GM03348 (cell line): Measurements from ENCODE around the gene RNF217.
"Not testable (repeated sequence)": the region's sequence is repeated elsewhere in the genome, so short reads cannot be mapped to it uniquely, and the experiment has no call there.

Experiments
- DNase-seq: peaks from one replicate; pipeline ENCODE4 v3.0.0; 2012; ENCODE audit warnings: low spot score

Gene RNF217

DNA sequence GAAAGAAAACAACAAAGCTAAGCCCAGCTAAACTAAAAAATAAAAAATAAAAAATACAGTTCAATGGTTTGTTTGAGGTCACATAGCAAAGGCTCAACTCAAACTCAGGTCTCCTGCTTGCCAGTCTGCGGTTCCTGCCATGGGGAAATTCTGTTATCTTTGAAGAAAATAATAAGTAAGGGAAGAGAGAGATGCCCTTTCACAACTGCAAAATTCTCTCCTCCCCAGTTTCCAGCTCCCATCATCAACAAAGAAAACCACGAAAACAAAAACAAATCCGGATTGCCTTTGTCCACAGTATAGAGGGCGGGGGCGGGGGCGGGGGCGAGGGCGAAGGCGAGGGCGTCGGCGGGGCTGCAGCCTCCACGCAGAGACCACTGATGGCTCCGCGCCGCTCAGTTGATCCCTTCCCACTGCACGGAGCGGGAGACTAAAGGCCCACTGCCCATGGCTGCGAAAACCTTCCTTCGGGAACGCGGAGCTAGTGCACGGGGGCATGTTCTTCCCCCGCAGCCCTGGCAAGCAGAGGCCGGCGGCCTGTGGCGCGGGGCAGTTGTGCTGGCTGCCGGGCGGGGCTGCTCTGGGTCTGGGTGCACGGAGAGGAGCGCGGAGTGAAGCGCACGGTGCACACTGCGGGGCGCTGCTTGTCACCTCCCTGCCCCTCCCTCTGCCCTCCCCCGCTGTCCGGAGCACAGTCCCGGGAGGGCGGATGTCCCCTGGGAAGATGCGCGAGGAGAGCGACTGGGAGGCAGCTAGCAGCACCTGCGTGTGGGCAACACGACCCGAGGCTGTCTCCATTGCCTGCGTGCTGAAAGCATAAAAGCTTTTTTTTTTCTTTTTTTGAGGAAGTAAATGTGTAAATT is 137.2 kb downstream of the RNF217 start:
- peak; percentile 85 for DNase-seq

DNA sequence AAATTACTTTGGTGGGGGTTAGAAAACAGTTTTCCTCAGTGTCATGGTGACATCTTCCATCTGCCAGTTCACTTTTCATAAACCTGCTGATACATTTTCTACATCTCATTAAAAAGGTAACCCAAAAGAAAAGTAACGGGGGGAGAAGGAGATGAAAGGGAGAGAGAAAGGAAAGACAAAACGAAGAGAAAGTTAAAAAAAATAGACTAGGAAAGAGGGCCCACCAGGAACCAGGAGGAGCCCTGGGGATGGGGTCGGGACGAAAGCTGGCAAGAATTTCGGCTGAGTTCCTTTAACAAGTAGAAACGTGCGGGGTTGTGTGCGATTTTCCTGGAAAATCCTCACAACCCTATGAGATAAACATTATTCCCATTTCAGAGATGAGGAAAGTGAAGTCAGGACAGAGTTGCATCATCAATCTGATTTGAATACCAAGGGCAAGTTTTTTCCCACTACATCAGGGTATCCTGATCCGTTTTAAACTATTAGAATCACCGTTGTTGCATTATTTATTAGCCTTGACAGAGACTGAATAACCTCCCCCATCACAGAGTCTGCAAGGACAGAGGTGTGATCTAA is 137.9 kb downstream of the RNF217 start:
- no peak for DNase-seq

DNA sequence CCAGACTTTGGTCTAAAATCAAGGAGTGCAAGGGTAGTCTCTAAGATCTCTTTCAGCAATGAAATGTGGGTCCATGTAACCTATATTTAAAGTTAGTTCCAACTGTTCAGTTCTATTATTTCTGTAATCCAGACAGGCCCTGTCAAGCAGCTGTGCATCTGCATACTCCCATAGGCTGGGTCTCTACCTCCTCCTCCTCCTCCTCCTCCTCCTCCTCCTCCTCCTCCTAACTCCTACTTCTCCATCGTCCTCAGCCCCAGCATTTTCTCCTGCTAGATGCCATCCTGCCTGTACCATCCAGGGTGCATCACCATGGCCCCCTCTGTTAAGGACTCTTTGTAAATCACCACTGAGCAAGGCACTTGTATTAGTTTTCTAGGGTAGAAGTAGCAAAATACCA is 138.9 kb downstream of the RNF217 start:
- no peak for DNase-seq

DNA sequence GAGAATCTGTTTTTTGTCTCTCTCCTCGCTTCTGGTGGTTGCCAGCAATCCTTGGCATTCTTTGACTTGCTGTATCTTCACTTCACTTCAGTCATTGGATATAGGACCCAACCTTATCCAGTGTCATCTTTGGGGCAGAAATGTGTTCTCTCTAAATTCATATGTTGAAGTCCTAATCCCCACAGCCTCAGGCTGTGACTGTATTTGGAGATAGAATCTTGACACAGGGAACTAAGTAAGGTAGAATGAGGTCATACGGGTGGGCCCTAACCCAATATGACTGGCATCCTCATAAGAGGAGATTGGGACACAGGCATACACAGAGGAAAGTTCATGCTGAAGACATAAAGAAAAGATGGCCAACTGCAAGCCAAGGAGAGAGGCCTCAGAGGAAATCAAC is 139.4 kb downstream of the RNF217 start:
- DNase-seq: no peak

GRCh38 chr6:125102411-125102810 is 140.2 kb downstream of the RNF217 start:
- DNase-seq: no peak

DNA sequence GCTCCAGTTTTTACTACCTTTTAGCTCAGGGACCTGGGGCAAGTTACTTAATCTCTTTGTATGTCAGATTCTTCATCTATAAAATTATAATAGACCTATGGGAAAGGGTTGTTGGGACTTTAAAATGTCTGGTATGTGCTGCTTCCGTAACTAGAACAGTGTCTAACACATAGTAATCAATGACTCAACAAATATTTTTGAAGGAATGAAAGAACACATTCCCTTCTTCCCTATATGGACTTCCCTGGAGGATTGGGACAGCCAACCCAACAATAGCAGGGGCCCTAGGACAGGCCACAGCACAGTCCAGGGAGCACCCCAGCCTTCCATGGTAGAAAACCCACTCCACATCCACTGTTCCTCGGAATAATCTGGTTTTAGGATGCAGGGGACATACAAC is 140.7 kb downstream of the RNF217 start:
- peak; percentile 88 for DNase-seq

DNA sequence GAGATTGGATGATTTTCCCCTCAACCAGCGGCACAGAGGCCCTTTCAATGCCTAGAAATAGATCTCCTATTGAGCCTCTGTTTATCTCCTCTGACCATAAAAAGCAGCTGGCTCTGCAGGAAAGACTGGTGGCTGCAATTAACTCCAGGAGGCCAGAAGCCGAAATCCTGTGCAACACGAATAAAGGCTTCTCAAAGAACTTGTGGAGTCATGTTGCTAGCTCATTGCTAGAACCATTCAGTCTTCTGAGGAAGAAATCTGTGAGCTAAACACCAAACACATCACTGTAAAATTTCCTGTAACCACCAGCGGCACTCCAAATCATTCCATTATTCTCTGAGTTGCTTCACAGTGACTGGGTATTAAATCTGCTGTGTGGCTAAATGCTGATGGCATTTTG is 142.2 kb downstream of the RNF217 start:
- DNase-seq: peak; percentile 61

DNA sequence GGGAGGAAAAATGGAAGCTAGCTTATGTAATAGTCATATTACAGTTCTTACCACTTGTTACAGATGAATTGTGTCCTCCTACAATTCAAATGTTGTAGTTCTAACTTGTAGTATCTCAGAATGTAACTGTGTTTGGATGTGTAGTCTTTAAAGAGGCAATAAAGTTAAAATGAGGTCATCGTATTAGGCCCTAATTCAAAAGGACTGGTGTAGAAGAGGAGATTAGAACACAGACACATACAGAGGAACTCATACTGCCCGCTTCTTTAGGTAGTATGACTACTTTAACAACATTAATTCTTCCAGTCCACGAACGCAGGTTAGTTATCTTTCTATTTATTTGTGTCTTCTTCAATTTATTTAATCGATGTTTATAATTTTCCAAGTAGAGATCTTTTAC is 144.8 kb downstream of the RNF217 start:
- no peak for DNase-seq

DNA sequence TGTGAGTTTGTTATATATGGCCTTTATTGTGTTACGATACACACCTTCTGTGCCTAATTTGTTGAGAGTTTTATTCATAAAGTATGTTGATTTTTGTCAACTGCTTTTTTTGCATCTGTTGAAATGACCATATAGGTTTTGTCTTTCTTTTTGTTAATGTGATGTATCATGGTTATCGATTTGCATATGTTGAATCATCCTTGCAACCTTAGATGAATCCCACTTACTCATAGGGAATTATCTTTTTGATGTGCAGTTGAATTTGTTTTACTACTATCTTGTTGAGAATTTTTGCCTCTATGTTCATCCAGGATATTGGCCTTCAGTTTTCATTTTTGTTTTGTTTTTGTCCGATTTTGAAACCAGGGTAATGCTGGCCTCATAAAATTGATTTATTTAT is 145.7 kb downstream of the RNF217 start:
- no peak for DNase-seq

GRCh38 chr6:125110056-125110455 is 147.8 kb downstream of the RNF217 start:
- DNase-seq: no peak

DNA sequence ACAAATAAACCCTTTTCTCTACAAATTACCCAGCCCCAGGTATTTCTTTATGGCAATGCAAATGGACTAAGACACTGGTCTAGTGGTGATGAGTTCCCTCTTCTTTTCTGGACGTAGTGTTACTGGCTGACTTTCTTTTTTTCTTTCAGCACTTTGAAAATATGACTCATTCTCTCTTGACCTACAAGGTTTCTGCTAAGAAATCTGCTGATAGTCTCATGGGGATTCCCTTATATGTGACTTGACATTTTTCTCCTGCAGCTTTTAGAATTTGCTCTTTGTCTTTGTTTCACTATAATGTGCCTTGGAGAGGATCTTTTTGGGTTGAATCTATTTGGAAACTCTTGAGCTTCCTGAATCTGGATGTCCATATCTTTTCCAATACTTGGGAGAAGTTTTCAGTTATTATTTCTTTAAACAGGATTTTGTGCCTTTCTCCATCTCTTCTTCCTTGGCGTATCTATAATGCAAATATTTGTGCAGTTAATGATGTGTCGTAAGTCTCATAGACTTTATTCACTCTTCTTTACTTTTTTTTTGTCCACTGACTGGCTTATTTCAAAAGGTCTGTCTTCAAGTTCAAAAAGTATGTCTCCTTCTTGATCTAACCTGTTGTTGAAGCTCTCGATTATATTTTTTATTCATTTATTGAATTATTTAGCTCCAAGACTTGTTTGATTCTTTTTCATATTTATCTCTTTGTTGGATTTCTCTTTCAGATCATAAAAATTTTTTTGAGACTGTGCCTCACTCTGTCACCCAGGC is 149.2 kb downstream of the RNF217 start:
- no peak for DNase-seq

DNA sequence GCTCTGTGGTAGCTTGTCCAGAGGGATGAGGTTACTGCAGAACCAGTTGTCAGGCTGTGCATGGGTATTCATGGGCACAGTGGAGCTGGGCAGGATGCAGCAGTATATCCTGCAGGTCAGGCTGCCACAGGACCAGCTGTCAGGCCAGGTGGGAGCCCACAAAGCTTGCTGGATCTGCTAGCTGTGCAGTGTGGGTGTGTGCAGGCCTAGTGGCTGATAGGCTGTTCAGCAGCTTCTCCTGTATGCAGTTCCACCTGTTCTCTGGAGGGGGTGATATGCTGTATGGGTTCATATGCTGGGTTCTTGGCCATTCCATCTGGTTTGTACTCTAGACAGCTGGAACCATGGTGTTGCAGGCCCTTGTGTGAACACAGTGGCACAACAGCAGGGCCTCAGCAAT is 150.7 kb downstream of the RNF217 start:
- no peak for DNase-seq

DNA sequence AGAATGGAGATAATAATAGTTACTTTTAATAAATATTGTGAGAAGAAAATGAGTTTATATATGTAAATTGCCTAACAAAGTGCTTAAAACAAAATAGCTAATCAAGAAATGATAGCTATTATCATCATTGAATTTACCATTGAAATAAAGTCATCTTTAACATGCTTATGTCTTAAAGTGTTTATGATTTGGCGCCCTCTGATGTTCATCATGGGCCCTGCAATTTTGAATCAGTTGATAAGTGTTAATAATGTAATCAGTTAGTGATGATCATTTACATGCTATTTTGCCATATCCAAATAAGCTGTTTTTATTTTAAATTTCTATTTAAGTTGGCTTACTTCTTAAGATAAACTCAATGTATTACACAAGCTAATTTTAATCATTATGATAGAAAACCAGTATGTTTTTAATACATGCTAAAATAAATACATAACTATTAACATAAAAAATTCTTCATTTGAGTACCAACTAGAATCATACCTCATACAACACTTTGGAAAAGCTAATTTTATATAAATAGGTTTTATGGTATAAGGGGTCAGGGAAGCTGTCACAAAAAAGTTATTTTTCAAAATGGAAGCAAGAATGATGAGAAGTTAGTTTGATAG is 152.1 kb downstream of the RNF217 start:
- DNase-seq: peak; percentile 57

DNA sequence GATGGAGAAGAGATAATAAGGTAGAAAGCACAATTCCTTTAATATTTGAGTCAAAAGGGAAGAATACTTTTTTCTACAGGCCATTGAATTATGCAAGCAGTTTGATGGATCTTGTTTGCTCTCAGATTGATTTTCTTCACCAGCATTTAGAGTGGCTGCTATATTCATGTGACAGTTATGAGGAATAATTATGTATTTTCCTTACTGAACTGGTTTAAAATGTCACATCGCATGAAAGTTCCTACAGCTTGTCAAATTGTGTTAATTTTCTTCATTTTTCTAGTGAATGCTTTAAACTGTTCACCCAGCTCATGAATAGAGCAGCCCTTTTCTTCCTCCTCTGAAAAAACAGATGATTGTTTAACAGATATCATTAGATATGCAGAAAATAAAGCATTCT is 153.9 kb downstream of the RNF217 start:
- DNase-seq: no peak

DNA sequence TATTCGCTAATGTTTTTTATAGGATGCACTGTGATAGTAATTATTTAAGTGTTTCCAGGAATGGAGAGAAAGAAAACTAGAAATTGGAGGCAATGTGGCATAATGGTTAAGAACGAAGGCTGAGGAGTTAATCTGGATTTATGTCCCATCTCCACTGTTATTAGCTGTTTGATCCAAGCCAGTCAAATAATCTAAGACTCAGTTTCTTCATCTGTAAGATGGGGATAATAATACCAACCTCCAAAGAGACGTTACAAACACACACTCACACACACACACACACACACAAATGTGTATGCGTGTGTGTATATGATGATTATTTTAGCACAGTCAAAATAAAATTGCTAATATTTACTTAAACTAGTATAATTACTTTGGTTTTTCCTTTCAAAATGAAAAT is 154.5 kb downstream of the RNF217 start:
- no peak for DNase-seq

DNA sequence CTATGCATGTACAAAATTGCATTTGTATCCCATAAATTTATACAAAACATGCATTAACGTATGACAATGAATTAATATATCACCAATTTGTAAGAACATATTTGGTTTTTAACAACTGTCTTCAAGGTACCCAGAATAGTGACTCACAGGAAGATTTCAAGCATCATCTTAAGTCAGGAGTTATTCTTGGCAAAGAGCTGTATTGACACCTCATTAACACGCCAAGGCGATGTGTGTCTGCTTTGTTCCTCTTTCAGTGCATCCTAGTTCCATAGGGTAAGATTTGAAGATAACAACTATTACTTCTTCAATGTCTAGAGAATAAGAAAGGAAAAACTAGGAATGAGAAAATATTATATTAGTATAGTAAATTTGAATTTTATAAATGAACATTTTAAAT is 155.6 kb downstream of the RNF217 start:
- no peak for DNase-seq

DNA sequence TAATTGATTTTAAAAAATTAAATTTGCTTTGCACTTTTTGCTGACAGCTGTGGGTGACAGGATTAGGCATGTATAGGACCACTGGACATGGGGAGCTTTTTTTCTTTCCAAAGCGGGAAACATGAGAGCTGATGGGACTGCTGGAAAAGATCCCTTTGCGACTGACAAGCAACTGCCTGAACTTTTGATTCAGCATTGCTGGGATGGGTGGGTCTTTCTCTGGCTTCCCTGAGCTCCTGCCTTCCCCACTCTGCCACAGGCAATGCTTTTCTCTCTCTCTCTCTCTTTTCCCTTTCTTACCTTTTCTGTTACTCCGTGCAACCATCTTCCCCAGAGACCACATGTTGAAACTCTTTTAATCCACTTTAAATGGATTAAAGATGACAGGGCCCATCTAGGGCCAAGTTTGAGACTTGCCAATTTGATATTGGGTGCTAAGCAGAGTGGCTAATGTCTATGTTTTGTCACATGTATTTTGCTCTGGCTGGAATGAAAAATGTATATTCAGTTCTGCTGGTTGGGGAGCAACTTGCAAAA is 157.9 kb downstream of the RNF217 start:
- no peak for DNase-seq

- DNase-seq: no peak
These were observed 159.7 kb downstream of the RNF217 start for GRCh38 chr6:125121894-125122293.

- no peak for DNase-seq
These were observed 160.8 kb downstream of the RNF217 start for GRCh38 chr6:125123051-125123450.

- DNase-seq: no peak
These were observed 161.3 kb downstream of the RNF217 start for GRCh38 chr6:125123468-125124048.

GRCh38 chr6:125124049-125124669 is 161.9 kb downstream of the RNF217 start:
- DNase-seq: no peak

- DNase-seq: not testable (repeated sequence)
These were observed 163.6 kb downstream of the RNF217 start for GRCh38 chr6:125125856-125126255.
